ENCODE data around the gene POLL.

POLL gene

DNA sequence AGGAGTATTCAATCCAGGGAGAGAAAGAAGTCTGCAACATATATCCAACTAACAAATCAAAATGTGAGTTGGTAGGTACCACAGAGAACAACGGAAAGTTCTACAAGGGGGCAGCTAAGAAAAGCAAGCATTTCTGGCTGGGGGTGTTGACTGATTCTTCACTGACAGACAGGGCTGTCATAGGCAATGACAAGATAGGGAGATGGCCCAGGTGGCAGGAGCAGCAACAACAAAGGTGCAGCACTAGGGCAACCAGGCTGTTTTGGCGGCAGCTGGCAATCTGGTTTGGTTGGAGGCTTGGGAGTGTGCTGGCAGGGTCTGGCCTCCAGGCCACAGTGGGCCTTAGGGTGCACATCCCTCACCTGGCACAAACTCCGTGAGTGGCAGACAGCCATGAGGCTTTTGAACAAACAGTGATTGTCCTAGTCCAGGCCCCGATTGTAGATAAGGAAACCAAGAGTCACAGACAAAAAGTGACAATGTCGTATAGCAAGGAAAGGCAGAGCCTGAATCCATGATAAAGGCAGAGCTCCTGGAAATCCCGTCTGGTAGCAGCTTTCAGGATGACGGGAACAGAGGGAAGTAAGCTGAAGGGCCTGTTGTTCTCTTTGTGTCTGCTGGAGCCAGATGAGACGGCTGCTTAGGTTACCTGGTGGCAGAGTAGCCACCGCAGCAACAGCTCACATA lies 28.5 kb upstream of the POLL start:
- in situ Hi-C loops (cut with MboI; ENCODE audit: low pct_unique_long_range_greater_than_20kb, low sequenced_read_pairs, unreplicated experiment), result no loop called here
- TF ChIP-seq, protein P1, sequence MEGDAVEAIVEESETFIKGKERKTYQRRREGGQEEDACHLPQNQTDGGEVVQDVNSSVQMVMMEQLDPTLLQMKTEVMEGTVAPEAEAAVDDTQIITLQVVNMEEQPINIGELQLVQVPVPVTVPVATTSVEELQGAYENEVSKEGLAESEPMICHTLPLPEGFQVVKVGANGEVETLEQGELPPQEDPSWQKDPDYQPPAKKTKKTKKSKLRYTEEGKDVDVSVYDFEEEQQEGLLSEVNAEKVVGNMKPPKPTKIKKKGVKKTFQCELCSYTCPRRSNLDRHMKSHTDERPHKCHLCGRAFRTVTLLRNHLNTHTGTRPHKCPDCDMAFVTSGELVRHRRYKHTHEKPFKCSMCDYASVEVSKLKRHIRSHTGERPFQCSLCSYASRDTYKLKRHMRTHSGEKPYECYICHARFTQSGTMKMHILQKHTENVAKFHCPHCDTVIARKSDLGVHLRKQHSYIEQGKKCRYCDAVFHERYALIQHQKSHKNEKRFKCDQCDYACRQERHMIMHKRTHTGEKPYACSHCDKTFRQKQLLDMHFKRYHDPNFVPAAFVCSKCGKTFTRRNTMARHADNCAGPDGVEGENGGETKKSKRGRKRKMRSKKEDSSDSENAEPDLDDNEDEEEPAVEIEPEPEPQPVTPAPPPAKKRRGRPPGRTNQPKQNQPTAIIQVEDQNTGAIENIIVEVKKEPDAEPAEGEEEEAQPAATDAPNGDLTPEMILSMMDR (IDR thresholded peaks at IDR 0.05; ENCODE audit: extremely low read depth, insufficient read depth, missing control alignments), result no peak
- no peak for DNase-seq (ENCODE audit: low spot score)

DNA sequence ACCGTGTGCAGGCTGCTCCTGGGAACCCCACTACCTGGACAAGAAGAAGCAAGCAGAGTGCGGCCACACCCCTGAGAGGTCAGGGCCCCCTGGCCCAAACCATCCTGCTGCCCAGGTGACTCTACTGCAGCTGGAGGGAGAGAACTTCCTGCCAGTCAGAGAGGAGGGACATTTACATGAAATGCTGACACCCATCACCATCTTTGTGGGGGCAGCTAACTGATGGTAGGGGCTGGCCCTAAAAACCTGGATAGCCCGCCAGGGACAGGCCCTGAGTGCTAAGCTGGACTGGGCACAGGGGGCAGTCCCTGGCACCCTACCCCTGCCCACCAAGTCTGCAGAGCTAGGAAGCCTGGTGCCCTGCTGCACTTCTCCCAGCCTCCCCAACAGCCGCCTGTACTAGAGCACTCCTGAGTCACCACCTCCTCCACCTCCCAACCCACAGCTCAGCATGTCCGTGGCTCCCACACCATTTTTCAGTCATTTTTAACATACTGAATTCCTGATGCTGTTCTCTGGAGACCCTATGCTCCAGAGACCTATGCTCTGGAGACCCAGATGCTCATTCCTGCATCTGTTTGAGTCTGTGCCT lies 27.6 kb upstream of the POLL start:
- TF ChIP-seq, protein P1 (IDR thresholded peaks at IDR 0.05; ENCODE audit: extremely low read depth, insufficient read depth, missing control alignments), result no peak
- in situ Hi-C loops (cut with MboI; ENCODE audit: low pct_unique_long_range_greater_than_20kb, low sequenced_read_pairs, unreplicated experiment), result no loop called here
- no peak for DNase-seq (ENCODE audit: low spot score)

DNA sequence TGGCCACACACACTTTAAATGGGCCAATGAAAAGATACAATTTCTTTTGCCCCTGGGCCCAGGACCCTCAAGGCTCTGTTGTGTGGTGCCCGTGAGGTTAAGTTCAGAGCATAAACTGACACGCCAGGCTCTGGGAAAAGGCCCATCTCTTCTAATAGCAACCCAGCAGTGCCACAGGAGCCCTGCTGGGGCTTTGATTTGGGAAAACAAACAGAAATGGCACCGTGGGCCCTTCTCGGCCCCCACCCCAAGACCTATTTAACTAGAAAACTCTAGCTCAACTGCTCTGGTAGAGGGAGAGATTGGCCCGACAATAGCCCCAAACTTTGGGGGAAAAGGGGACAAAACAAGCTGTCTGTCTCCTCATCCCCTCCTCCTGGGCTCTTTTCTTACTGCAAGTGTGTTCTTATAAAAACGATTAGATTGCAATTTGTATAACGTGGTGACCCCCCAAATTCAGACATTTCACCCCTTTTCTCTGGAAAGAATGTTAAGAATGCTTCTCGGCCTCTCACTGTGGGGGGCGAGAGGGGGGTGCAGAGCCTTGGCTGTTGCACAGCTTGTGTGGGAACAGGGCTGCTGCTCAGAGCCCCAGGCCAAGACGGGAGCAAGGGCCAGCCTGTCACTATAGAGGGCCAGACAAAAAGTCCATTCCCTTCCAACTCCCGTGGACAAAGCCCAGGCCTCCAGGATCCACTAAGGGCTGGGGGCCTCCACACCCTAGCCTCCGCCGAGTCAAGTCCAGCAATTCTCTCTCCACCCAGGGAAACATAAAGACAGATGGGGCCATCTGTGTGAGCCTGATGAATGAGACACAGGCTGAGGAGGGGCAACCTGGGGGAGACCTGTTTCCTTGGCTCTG lies 26.8 kb upstream of the POLL start:
- TF ChIP-seq, protein P1 (IDR thresholded peaks at IDR 0.05; ENCODE audit: extremely low read depth, insufficient read depth, missing control alignments), result no peak
- in situ Hi-C loops (cut with MboI; ENCODE audit: low pct_unique_long_range_greater_than_20kb, low sequenced_read_pairs, unreplicated experiment), result no loop called here
- DNase-seq (ENCODE audit: low spot score), result no peak

DNA sequence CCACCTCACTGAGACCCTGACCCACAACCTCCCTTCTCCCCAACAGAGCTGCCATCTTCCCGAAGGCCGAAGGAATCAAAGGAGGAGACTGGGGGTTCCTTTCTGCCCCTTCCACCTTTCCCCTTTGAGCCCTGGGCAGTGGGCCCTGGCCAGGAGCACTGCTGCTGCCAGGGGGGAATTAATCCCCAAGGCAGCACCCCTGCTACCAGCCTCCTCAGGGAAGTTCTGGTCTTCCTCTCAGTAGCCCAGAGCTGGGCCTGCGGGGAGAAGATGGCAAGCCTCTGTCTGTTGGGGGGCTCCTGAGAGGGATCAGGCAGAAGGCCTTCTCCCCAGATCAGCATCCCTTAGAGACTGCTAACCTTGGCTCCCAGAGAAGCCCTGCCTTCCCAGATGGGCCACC lies 25.6 kb upstream of the POLL start:
- no peak for DNase-seq (ENCODE audit: low spot score)
- in situ Hi-C loops (cut with MboI; ENCODE audit: low pct_unique_long_range_greater_than_20kb, low sequenced_read_pairs, unreplicated experiment), result no loop called here
- TF ChIP-seq, protein P1 (IDR thresholded peaks at IDR 0.05; ENCODE audit: extremely low read depth, insufficient read depth, missing control alignments), result no peak

DNA sequence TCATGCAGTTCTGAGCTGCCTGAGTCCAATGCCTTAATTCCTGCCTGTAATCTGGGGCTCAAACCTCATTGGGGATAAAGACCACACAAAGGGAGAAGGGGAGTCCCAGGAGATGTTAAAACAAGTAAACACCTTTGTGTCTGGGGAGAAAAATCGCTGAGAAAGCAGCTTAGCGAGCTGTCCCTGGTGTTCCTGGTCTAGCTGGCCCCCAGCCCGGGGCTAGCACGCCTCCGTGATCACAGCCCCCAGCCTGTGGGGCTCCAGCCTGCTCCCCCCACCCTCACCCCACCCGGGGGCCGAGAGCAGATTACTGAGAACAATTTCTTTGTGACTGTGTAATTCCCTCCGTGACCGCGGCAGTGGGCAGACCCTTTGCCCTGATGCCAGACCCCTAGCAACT lies 24.8 kb upstream of the POLL start:
- no peak for DNase-seq (ENCODE audit: low spot score)
- TF ChIP-seq, protein P1 (IDR thresholded peaks at IDR 0.05; ENCODE audit: extremely low read depth, insufficient read depth, missing control alignments), result no peak
- in situ Hi-C loops (cut with MboI; ENCODE audit: low pct_unique_long_range_greater_than_20kb, low sequenced_read_pairs, unreplicated experiment), result no loop called here

DNA sequence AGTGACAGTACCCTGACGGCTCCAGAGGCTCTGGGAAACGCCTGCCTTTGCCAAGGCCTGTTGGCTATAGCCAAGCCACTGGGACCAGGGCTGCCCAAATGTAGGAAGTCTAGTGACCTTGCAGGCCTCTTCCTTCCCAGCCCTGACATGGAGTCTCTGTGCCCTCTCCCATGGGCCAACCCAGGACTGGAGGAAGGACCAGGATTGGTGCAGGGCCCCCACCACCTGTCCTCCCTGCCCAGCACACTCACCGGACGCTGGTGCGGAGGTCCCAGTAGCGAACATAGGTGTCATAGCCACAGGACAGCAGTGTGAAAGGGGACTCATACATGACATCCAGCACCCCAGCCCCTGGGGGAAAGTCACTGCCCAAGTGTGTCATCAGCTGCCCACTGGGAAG lies 24.0 kb upstream of the POLL start:
- no peak for DNase-seq (ENCODE audit: low spot score)
- TF ChIP-seq, protein P1 (IDR thresholded peaks at IDR 0.05; ENCODE audit: extremely low read depth, insufficient read depth, missing control alignments), result no peak
- in situ Hi-C loops (cut with MboI; ENCODE audit: low pct_unique_long_range_greater_than_20kb, low sequenced_read_pairs, unreplicated experiment), result no loop called here

All from GM13977 (cell line).